OCI-LY1 (cell line): Measurements from ENCODE around the gene EXOC6B.

Experiments used
- CTCF ChIP-seq: fragments of 200-600 bp; sonication (generic), shearing (Covaris generic); IDR thresholded peaks from 2 replicates; pipeline ENCODE4 v1.5.1; 2017; ENCODE audit warnings: mild to moderate bottlenecking, antibody characterized with exemption, low read length, moderate library complexity, mixed read lengths
- EZH2 ChIP-seq: fragments of 200-600 bp; sonication (generic), shearing (Covaris generic); IDR thresholded peaks from 2 replicates; pipeline ENCODE4 v1.8.0; 2017; ENCODE audit warnings: borderline replicate concordance, mixed run types, mild to moderate bottlenecking, antibody characterized with exemption, low read length, moderate library complexity, mixed read lengths

GRCh38 chr2:72710418-72711152 is 115.2 kb downstream of the EXOC6B start:
- TF ChIP-seq CTCF (no peak), EZH2 (no peak)
